Smooth muscle cell (in vitro differentiated cells): Measurements from ENCODE around the gene GRHPR. TPM values are rescaled to one million over a fixed set of nuclear protein-coding genes. Genes with fewer than 3 reads are reported as not detected.

Source experiments
- DNase-seq: peaks from one replicate; lab custom pipeline; 2025; ENCODE audit not compliant: unreplicated experiment; lab: John Stamatoyannopoulos, UW
- H2AFZ ChIP-seq: fragments of 200-600 bp; sonication (generic); 2 replicates; pipeline ENCODE4 v1.6.0; 2016; ENCODE audit warnings: antibody characterized with exemption, low read depth, mild to moderate bottlenecking
- H3F3A ChIP-seq: fragments of 200-600 bp; sonication (generic); 2 replicates; pipeline ENCODE4 v1.6.0; 2017; ENCODE audit warnings: antibody characterized with exemption, low read depth
- H3K27ac ChIP-seq: fragments of 200-600 bp; sonication (generic); 2 replicates; pipeline ENCODE4 v1.5.1; 2016; ENCODE audit warnings: low read depth, mild to moderate bottlenecking
- H3K27me3 ChIP-seq: fragments of 200-600 bp; sonication (generic); 2 replicates; pipeline ENCODE4 v1.6.1; 2016; ENCODE audit warnings: low read depth, mild to moderate bottlenecking
- H3K36me3 ChIP-seq: fragments of 200-600 bp; sonication (generic); 2 replicates; pipeline ENCODE4 v1.5.1; 2016; ENCODE audit warnings: low read depth
- H3K4me1 ChIP-seq: fragments of 200-600 bp; sonication (generic); 2 replicates; pipeline ENCODE4 v1.5.1; 2016; ENCODE audit warnings: low read depth
- H3K4me2 ChIP-seq: fragments of 200-600 bp; sonication (generic); 2 replicates; pipeline ENCODE4 v1.6.0; 2016; ENCODE audit warnings: mild to moderate bottlenecking
- H3K4me3 ChIP-seq: fragments of 200-600 bp; sonication (generic); 2 replicates; pipeline ENCODE4 v1.5.1; 2016; ENCODE audit warnings: mild to moderate bottlenecking
- H3K79me2 ChIP-seq: fragments of 200-600 bp; sonication (generic); 2 replicates; pipeline ENCODE4 v1.6.0; 2016; ENCODE audit warnings: low read depth, mild to moderate bottlenecking
- H3K9ac ChIP-seq: fragments of 200-600 bp; sonication (generic); 2 replicates; pipeline ENCODE4 v1.6.0; 2016; ENCODE audit warnings: low read depth
- H3K9me3 ChIP-seq: fragments of 200-600 bp; sonication (generic); replicated peaks from 2 replicates; pipeline ENCODE4 v1.5.1; 2016; ENCODE audit warnings: low read depth
- H4K20me1 ChIP-seq: fragments of 200-600 bp; sonication (generic); 2 replicates; pipeline ENCODE4 v1.6.0; 2016; ENCODE audit warnings: low read depth
- CTCF ChIP-seq: fragments of 200-600 bp; sonication (generic); IDR thresholded peaks from 2 replicates; pipeline ENCODE4 v1.5.1; 2017; ENCODE audit warnings: borderline replicate concordance, mild to moderate bottlenecking, antibody characterized with exemption; ENCODE audit not compliant: insufficient read depth, poor library complexity, severe bottlenecking
- WGBS: methylation state at CpG from one replicate; pipeline ENCODE4 v1.1.7; 2016; ENCODE audit warnings: low lambda C conversion rate; 5-methylcytosine and 5-hydroxymethylcytosine counted together
- polyA plus RNA-seq: library from polyadenylated mRNA; unstranded; fragments of >200 nt; fragmentation: Nextera tagmentation; extraction: Ambion mirVana; gene quantifications from 2 replicates; pipeline ENCODE4 v1.2.1, GENCODE V29; 2016
- total RNA-seq: library from RNA; depleted of rRNA; stranded (reverse); fragments of >200 nt; gene quantifications from 2 replicates; pipeline ENCODE4 v1.2.3, GENCODE V29; 2014

GRHPR gene
- total and polyA plus RNA-seq, 2 experiments from 2014 or later = 89.3 to 128 TPM

GRCh38 chr9:37380570-37380969 lies 41.9 kb upstream of the GRHPR start:
- TF ChIP-seq CTCF = no peak
- Histone ChIP-seq H3K4me1 (no peaks in the 10 kb centered on the region), H3K4me3 (no peak overlapping the region), H3F3A (no peaks in the 10 kb centered on the region), H3K4me2 (no peak overlapping the region), H3K27ac (no peak overlapping the region), H3K36me3 (no peaks in the 10 kb centered on the region), H3K9me3 (no peaks in the 10 kb centered on the region), H3K27me3 (peaks cover 3% of the 10 kb centered on the region), H3K9ac (no peak overlapping the region), H2AFZ (no peak overlapping the region), H4K20me1 (no peaks in the 10 kb centered on the region), H3K79me2 (no peaks in the 10 kb centered on the region)
- 81% methylated on average over 9 of the region's 9 CpGs for WGBS
- DNase-seq = no peak

- Histone ChIP-seq H3K27me3 (peaks cover 3% of the 10 kb centered on the region), H3K79me2 (no peaks in the 10 kb centered on the region), H3K36me3 (no peaks in the 10 kb centered on the region), H3K4me3 (no peak overlapping the region), H3K9ac (no peak overlapping the region), H3K4me2 (no peak overlapping the region), H3K4me1 (no peaks in the 10 kb centered on the region), H4K20me1 (no peaks in the 10 kb centered on the region), H3K9me3 (no peaks in the 10 kb centered on the region), H2AFZ (no peak overlapping the region), H3F3A (no peaks in the 10 kb centered on the region), H3K27ac (no peak overlapping the region)
- 93% methylated on average over 11 of the region's 11 CpGs for WGBS
- DNase-seq = no peak
- no peak for TF ChIP-seq CTCF
Observed at GRCh38 chr9:37381094-37381741, 41.3 kb upstream of the GRHPR start.

GRCh38 chr9:37382161-37382981 lies 40.1 kb upstream of the GRHPR start:
- no peak for DNase-seq
- no peaks in the 10 kb centered on the region for H3K9me3 ChIP-seq
- H3K79me2 ChIP-seq = no peaks in the 10 kb centered on the region
- WGBS = 86% methylated on average over 14 of the region's 14 CpGs
- no peaks in the 10 kb centered on the region for H3K4me1 ChIP-seq
- H3K4me3 ChIP-seq = no peak overlapping the region
- H3K4me2 ChIP-seq = no peak overlapping the region
- peaks cover 3% of the 10 kb centered on the region for H3K27me3 ChIP-seq
- H3K9ac ChIP-seq = no peak overlapping the region
- no peak overlapping the region for H3K27ac ChIP-seq
- H3K36me3 ChIP-seq = no peaks in the 10 kb centered on the region
- no peak for TF ChIP-seq CTCF
- no peaks in the 10 kb centered on the region for H3F3A ChIP-seq
- no peaks in the 10 kb centered on the region for H4K20me1 ChIP-seq
- no peak overlapping the region for H2AFZ ChIP-seq
